Body of pancreas (tissue), 4 donors: Measurements from ENCODE around the gene PLIN4.

Experiments used
- POLR2A ChIP-seq, 3 donors: fragments of 450-650 bp; IDR thresholded peaks; one replicate each; pipeline ENCODE4 v1.6.1; 2016; ENCODE audit warnings: antibody characterized with exemption in 3 of 3, mild to moderate bottlenecking in 2 of 3
- TF ChIP-seq, protein P1 (sequence below), 7 experiments: fragments of 450-650 bp in 4 of 7; fragments of 200-600 bp in 3 of 7; sonication (generic) in 3 of 7; IDR thresholded peaks; one replicate each; pipeline ENCODE4 v1.5.1; 2016 to 2019; ENCODE audit warnings: antibody characterized with exemption in 7 of 7

DNA sequence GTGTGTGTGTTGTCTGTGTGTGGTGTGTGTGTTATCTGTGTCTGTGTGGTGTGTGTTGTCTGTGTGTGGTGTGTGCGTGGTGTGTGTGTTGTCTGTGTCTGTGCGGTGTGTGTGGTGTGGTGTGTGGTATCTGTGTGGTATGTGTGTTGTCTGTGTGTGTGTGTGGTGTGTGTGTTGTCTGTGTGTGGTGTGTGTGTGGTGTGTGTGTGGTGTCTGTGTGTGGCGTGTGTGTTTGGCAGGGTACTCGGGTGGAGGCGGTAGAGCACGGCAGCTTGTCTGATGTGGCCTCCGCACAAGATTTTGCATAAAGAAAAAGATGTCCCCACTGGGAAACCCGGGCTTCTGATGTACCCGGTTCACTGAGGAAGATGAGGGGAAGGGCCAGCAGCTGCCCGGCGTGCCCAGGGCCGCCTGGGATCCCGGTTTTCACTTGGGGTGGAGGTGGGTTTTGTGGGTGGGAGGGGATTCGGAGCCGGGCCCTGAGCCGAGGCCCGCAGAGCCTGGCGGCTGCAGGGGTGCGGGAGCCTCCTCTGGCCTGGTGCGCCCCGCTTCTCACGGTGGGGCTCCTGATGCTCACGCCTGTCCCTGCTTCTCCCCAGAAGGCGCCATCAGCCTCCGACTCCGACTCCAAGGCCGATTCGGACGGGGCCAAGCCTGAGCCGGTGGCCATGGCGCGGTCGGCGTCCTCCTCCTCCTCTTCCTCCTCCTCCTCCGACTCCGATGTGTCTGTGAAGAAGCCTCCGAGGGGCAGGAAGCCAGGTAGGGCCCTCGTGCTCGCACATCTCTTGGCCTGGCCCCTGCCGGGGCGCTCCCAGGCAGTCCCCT, 25.0 kb downstream of the PLIN4 start:
- TF ChIP-seq, protein P1, sequence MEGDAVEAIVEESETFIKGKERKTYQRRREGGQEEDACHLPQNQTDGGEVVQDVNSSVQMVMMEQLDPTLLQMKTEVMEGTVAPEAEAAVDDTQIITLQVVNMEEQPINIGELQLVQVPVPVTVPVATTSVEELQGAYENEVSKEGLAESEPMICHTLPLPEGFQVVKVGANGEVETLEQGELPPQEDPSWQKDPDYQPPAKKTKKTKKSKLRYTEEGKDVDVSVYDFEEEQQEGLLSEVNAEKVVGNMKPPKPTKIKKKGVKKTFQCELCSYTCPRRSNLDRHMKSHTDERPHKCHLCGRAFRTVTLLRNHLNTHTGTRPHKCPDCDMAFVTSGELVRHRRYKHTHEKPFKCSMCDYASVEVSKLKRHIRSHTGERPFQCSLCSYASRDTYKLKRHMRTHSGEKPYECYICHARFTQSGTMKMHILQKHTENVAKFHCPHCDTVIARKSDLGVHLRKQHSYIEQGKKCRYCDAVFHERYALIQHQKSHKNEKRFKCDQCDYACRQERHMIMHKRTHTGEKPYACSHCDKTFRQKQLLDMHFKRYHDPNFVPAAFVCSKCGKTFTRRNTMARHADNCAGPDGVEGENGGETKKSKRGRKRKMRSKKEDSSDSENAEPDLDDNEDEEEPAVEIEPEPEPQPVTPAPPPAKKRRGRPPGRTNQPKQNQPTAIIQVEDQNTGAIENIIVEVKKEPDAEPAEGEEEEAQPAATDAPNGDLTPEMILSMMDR (IDR thresholded peaks at IDR 0.05): no peak
- TF ChIP-seq POLR2A (IDR thresholded peaks at IDR 0.05): no peak
